Right lobe of liver (tissue), 4 donors: ENCODE data around the gene USP47.

Experiments
- CTCF ChIP-seq, 4 donors: fragments of 200-600 bp in 3 of 4; fragments of 450-650 bp in 1 of 4; IDR thresholded peaks; one replicate each; pipeline versions ENCODE4 v1.5.1 to v1.8.0; 2016 to 2022; ENCODE audit warnings: antibody characterized with exemption in 4 of 4, mild to moderate bottlenecking in 2 of 4
- POLR2A ChIP-seq: fragments of 450-650 bp; IDR thresholded peaks from one replicate; pipeline ENCODE4 v1.6.1; 2017; ENCODE audit warnings: antibody characterized with exemption, mild to moderate bottlenecking
- donor health status: DM: no; HTN: no; CAD: no.
- donor health status: DM: no; HTN: no; CAD: no.
- donor health status: DM: no; HTN: yes; CAD: no.

- TF ChIP-seq CTCF (IDR thresholded peaks at IDR 0.05) = no peak
- no peak for TF ChIP-seq POLR2A
Observed at GRCh38 chr11:11843642-11844041, 1.9 kb downstream of the USP47 start.
